Fibroblast of the aortic adventitia (primary cell): ENCODE data around the gene FXYD3. TPM values are rescaled to one million over a fixed set of nuclear protein-coding genes. Genes with fewer than 3 reads are reported as not detected.

Experiments
- DNase-seq: peaks from one replicate; pipeline ENCODE4 v3.0.0-alpha.2; 2010; ENCODE audit warnings: low read depth
- H3K4me3 ChIP-seq: 2 replicates; pipeline ENCODE4 v1.5.1; 2011; ENCODE audit warnings: low read depth, mild to moderate bottlenecking, control low read depth, low read length, moderate library complexity
- total RNA-seq: library from RNA; depleted of rRNA; stranded (reverse); fragments of >200 nt; gene quantifications from 2 replicates; pipeline ENCODE4 v1.2.3, GENCODE V29; 2012; ENCODE audit warnings: low replicate concordance
- TF ChIP-seq, protein P1 (sequence below): IDR thresholded peaks from 2 replicates; pipeline ENCODE4 v1.5.1; 2011; ENCODE audit warnings: mild to moderate bottlenecking, low read length, control low read depth, inconsistent platforms; ENCODE audit not compliant: insufficient read depth

The FXYD3 gene
- total RNA-seq, 1 donor = not detected

- DNase-seq = no peak
- TF ChIP-seq, protein P1, sequence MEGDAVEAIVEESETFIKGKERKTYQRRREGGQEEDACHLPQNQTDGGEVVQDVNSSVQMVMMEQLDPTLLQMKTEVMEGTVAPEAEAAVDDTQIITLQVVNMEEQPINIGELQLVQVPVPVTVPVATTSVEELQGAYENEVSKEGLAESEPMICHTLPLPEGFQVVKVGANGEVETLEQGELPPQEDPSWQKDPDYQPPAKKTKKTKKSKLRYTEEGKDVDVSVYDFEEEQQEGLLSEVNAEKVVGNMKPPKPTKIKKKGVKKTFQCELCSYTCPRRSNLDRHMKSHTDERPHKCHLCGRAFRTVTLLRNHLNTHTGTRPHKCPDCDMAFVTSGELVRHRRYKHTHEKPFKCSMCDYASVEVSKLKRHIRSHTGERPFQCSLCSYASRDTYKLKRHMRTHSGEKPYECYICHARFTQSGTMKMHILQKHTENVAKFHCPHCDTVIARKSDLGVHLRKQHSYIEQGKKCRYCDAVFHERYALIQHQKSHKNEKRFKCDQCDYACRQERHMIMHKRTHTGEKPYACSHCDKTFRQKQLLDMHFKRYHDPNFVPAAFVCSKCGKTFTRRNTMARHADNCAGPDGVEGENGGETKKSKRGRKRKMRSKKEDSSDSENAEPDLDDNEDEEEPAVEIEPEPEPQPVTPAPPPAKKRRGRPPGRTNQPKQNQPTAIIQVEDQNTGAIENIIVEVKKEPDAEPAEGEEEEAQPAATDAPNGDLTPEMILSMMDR = no peak
Observed at GRCh38 chr19:35141837-35142605, 26.4 kb downstream of the FXYD3 start.

DNA sequence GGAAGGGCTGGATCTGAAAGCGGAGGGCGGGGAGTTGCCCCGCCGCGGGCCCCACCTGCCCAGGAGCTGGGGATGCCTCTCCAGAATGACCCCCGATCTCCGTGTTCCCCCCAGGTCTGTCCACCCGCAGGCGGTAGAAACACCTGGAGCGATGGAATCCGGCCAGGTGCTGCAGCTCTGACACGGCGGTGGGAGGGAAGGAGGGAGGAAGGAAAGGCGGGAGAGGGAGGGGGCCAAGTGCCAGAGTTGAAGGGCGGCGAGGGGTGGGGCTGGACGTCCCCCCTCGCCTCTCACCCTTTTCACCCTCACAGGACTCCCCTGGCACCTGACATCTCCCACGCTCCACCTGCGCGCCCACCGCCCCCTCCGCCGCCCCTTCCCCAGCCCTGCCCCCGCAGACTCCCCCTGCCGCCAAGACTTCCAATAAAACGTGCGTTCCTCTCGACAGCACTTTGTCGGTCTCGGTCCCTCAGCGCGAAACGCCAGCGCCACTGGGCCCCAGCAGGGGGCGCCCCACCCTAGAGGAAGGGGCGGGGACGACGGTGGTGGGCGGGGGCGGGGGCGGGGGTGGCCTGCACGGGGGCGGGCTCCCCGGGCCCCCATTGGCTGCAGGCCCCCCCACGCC is 27.1 kb downstream of the FXYD3 start:
- H3K4me3 ChIP-seq = no peak overlapping the region
- TF ChIP-seq, protein P1 = peak; percentile 35

More at GRCh38 chr19:35141837-35142605, 26.4 kb downstream of the FXYD3 start:
- no peak overlapping the region for H3K4me3 ChIP-seq

GRCh38 chr19:35143231-35143715 is 27.6 kb downstream of the FXYD3 start, which contains the start of gene FXYD7:
Gene FXYD7 (plus strand): TSS chr19:35143255. CDS start chr19:35143334, 79 bp downstream.
- TF ChIP-seq, protein P1 = no peak
- no peak for DNase-seq
- H3K4me3 ChIP-seq = no peak within 1 kb of the TSS

More for the DNA sequence above, 27.1 kb downstream of the FXYD3 start:
- DNase-seq = no peak

DNA sequence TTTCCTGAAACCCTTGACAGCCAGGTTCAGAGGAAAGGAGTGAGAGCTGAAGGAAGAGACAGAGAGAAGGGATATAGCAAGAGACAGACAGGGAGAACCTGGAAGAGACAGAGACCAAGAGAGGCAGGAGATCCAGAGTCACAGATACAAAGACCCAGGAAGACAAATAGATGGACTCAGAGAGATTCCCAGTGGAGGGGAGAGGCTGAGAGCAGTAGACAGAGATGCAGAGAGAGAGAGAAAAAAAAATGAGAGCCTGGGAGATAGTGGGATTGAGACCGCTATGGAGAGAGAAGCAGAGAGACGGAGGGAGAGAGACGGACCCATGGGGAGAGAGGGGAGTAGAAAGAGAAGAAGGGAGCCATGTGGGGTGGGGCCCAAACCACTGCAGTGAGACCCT is 28.2 kb downstream of the FXYD3 start:
- no peak for DNase-seq
- TF ChIP-seq, protein P1 = no peak
- no peak overlapping the region for H3K4me3 ChIP-seq

DNA sequence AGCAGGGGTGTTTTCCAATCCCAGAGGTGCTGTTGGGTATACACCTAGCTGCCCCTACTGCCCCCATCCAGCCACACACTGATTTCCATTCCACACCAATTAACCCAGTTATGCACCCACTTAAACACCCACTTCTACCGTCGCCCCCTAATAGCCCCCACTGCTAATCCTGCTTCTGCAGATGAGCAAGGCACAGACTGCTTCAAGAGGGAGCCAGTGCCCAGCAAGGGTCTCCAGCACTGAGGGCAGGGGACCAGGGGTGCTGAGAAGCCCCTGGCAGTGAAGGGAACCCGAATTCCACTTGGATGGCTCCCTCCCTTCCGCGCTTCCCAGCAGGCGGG is 28.6 kb downstream of the FXYD3 start:
- TF ChIP-seq, protein P1 = no peak
- H3K4me3 ChIP-seq = no peak overlapping the region
- no peak for DNase-seq

GRCh38 chr19:35144600-35145436 is 29.2 kb downstream of the FXYD3 start:
- no peak overlapping the region for H3K4me3 ChIP-seq
- TF ChIP-seq, protein P1 = no peak
- DNase-seq = no peak
